Urinary bladder (tissue), 4 donors: Measurements from ENCODE around the gene MEF2C. TPM values are rescaled to one million over a fixed set of nuclear protein-coding genes. Genes with fewer than 3 reads are reported as not detected.

Source experiments
- DNase-seq: peaks from one replicate; pipeline ENCODE4 v3.0.0-alpha.2; 2015; ENCODE audit errors: extremely low spot score
- H3K27ac ChIP-seq: one replicate; pipeline ENCODE4 v1.5.1; 2013; ENCODE audit warnings: low read depth, mild to moderate bottlenecking, moderate library complexity
- H3K36me3 ChIP-seq: one replicate; pipeline ENCODE4 v1.6.1; 2013; ENCODE audit warnings: mild to moderate bottlenecking, moderate library complexity; ENCODE audit not compliant: insufficient read depth
- H3K4me1 ChIP-seq: one replicate; pipeline ENCODE4 v1.6.1; 2013; ENCODE audit warnings: mild to moderate bottlenecking, moderate library complexity; ENCODE audit not compliant: insufficient read depth
- H3K4me3 ChIP-seq: one replicate; pipeline ENCODE4 v1.5.1; 2013; ENCODE audit warnings: low read depth, low read length
- WGBS: extraction: QIAGEN DNeasy Blood & Tissue Kit; methylation state at CpG from one replicate; pipeline ENCODE4 v1.1.7; 2013; 5-methylcytosine and 5-hydroxymethylcytosine counted together
- polyA plus RNA-seq: library from polyadenylated mRNA; stranded (reverse); fragments of 200-250 nt; gene quantifications from one replicate; pipeline ENCODE4 v1.2.3, GENCODE V29; 2013
- total RNA-seq: library from RNA; depleted of rRNA; stranded (reverse); fragments of >200 nt; gene quantifications from one replicate; pipeline ENCODE4 v1.2.3, GENCODE V29; 2014
- donor health status: healthy with polysubstance abuse.
- donor health status: healthy.

Gene MEF2C
- total and polyA plus RNA-seq, 2 donors: 25.2 to 166 TPM

DNA sequence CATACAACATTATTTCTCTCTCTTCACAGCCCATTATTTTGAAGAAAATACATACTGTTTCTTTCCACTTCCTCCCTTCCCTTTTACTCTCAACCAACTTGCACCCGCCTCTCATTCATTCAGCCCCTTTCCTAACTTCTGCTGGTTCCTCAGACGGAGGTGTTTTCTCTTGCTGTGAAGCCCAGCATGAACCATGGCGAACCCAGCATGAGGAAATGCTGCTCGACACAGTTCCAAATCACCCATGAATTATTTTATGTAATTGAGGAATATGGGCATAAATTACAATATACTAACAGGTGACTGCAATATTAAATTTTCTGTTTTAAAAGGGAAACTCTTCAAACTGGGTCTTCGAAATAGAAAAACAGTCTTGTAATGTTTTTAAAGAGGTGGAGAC is 124.8 kb downstream of the MEF2C start:
- Histone ChIP-seq H3K27ac (no peak overlapping the region), H3K36me3 (no peaks in the 10 kb centered on the region), H3K4me1 (no peaks in the 10 kb centered on the region), H3K4me3 (no peak overlapping the region)
- 92% methylated on average over 5 of the region's 5 CpGs for WGBS
- DNase-seq: no peak

DNA sequence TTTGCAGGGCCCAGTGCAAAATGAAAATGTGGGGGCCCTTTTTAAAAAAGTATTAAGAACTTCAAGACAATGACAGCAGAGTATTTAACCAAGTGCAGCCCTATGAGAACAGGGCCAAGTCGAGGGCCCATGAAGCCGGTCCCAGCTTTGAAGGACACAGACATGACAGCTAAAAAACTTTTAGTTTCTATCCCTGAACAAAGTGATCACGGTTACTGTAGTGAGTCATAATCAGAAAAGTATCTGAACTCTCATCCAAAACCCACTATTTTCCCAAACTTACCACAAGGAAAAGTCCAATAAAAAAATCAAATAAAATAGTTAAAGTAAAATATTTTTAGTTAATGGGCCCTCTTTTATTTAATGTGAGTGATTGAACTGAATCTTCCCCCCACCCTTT is 126.0 kb downstream of the MEF2C start:
- no peak for DNase-seq
- Histone ChIP-seq H3K36me3 (no peaks in the 10 kb centered on the region), H3K27ac (no peak overlapping the region), H3K4me1 (no peaks in the 10 kb centered on the region), H3K4me3 (no peak overlapping the region)
- 77% methylated on average over 3 of the region's 3 CpGs for WGBS

DNA sequence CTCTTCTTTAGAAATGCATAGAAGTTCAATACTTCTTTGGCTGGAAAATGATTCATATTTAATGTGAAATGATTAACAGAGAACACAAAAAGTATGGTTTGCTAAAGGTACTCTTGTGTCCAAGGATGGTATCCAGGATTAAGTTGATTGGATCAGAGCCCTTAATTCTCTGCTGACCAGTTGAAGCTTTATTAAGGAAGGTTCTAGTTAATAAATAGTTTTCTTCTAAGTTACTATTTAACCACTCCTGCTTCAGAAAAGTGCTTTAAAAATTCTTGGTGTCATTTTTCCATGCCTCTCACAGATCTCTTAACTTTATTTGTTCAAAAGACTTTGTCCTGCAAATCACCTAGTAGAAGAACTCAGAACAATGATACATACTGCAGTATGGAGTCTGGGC is 134.3 kb downstream of the MEF2C start:
- no peak for DNase-seq
- H3K27ac ChIP-seq: no peak overlapping the region
- no peaks in the 10 kb centered on the region for H3K36me3 ChIP-seq
- H3K4me3 ChIP-seq: no peak overlapping the region
- H3K4me1 ChIP-seq: no peaks in the 10 kb centered on the region

DNA sequence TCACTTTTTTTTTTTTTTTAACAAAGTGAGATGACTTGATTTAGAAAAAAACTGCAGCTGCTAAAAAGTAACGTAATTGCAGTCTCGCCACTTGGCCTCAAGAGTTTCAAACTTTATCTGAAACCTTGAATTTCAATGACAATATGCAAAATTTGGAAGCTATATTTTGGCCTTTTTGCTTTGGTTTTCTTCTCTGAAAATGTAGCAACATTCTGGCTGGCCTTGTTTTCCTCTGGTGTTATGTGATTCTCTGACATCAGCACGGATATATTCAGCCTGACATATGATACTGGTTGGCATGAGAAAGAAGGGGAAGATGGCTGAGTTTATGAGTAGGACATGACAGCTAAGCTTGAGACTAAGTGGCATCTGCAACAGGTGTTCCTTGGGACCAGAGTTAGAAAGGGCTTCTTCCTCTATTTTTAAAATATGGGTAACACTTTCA is 136.5 kb downstream of the MEF2C start:
- WGBS: 91% methylated on average over 3 of the region's 3 CpGs

DNA sequence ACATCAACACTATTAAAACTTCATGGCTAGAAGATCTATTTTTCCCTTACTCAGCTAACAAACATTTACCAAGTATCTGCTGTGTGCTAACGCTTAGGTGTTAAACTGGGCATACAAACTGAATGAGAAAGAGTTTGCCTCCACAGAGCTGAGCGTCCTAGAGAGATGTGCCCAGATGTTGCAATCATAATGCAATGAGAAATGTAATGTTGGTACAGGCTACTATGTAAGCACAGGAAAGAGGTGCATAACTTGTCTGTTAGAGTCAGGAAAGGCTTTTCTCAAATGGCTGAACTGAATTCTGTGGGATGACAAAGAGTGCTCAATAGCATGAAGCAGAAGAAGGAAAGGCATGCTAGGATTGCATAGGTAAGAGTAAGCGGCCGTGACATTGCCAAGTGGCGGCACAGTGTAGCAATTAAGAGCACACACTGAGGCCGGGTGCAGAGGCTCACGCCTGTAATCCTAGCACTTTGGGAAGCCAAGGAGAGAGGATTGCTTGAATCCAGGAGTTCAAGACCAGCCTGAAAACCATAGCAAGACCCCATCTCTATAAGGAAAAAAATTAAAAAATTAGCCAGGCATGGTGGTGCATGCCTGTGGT is 137.8 kb downstream of the MEF2C start:
- WGBS: 87% methylated on average over 7 of the region's 7 CpGs
- Histone ChIP-seq H3K36me3 (no peaks in the 10 kb centered on the region), H3K4me1 (no peaks in the 10 kb centered on the region), H3K4me3 (no peak overlapping the region), H3K27ac (no peak overlapping the region)
- DNase-seq: no peak

More for the DNA sequence above, 136.5 kb downstream of the MEF2C start:
- no peak overlapping the region for H3K27ac ChIP-seq
- no peaks in the 10 kb centered on the region for H3K4me1 ChIP-seq
- DNase-seq: no peak
- no peak overlapping the region for H3K4me3 ChIP-seq
- H3K36me3 ChIP-seq: no peaks in the 10 kb centered on the region

DNA sequence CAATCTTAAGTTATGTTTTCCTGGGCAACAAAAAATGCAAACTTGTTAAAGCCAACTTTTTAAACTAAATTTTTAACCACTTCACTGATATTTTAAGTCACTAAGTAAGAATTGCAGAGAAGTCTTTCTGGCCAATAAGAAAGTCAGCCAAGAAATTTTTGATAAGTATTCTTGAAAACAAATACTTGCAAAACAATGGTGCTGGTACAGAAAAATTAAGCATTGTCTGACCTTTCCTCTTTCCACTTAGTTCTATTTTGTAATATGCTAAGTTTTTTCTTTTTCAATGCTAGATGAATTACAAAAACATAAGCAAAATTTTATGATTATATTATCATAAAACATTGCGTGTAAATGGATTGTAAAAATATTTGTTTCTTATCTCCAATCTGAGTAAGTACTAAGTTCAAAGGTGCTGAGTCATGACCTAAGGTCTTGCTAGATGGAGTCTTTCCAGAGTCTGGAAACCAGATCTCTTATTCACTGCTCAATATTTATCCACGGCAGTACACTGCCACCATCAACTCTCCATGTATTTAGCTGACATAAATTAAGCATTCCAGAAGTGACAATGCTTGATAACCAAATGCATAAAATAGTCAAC is 139.7 kb downstream of the MEF2C start:
- Histone ChIP-seq H3K27ac (no peak overlapping the region), H3K36me3 (no peaks in the 10 kb centered on the region), H3K4me1 (no peaks in the 10 kb centered on the region), H3K4me3 (no peak overlapping the region)
- 26% methylated on average over 2 of the region's 2 CpGs for WGBS
- DNase-seq: no peak

DNA sequence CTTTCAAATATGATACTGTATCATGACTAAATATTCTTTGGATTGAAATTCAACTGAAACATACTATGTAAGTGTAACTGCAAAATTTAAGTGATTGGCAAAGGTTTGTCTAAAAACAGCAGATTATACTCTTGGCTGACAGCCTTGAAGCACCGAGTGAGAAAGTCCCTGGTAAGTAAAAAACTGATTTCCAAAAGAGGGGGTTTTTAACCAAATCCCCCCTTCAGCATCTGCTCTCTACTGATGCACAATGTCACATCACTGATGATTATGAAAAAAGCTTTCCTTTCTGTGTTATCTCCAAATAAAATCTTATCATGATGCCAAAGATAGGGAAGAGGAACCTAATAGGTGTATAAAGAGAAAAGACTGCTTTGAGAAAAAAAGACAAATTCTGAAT is 141.0 kb downstream of the MEF2C start:
- no peak for DNase-seq
- Histone ChIP-seq H3K4me1 (no peaks in the 10 kb centered on the region), H3K4me3 (no peak overlapping the region), H3K36me3 (no peaks in the 10 kb centered on the region), H3K27ac (no peak overlapping the region)
- WGBS: 79% methylated on average over 1 of the region's 1 CpG

DNA sequence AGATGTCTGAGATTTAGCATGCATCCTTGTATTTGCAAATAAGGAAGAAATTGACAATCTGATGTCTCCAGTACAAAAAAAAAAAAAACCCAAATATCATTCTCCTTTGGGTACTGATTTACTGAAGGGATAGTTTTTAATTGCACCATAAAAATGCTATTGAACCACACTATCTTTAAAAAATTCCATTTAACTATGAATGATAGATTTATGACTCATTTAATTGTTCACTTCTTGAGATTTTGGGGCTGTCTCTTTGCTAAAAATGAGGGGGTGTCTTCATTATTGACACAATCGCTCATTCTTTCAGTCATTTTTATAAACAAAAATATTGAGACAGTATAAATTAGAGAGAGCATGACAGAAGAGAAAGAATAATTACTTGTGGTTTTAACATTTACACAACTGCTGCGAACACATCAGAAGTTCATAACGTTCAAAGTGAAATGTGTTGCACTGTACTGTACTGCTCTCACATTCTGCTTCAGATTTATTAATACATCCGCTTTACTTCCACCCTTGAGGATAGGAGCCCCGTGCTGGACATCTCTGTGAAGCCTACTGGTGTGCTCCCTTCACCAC is 142.3 kb downstream of the MEF2C start:
- 84% methylated on average over 5 of the region's 5 CpGs for WGBS
- Histone ChIP-seq H3K4me3 (no peak overlapping the region), H3K27ac (no peak overlapping the region), H3K36me3 (no peaks in the 10 kb centered on the region), H3K4me1 (no peaks in the 10 kb centered on the region)
- no peak for DNase-seq

DNA sequence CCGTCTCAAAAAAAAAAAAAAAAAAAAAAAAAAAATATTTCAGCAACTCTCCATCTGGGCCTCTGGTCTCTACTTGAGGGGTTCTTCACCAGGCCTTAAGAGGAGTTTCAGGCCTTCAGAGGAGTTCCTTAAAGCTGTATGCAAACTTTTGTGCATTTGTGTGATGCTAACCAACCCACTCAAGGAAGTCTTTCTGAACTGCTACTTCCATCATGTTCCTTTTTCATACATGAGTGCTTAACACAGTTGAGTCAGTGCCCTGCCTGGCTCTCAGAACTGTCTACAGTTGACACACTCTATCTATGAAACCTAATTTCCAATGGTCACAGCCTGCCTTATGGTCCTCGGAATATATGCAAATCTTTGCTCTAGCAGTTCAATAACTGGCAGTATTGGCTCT is 146.5 kb downstream of the MEF2C start:
- Histone ChIP-seq H3K4me1 (no peaks in the 10 kb centered on the region), H3K4me3 (no peak overlapping the region), H3K27ac (no peak overlapping the region), H3K36me3 (no peaks in the 10 kb centered on the region)
- WGBS: 99% methylated on average over 1 of the region's 2 CpGs
- no peak for DNase-seq

DNA sequence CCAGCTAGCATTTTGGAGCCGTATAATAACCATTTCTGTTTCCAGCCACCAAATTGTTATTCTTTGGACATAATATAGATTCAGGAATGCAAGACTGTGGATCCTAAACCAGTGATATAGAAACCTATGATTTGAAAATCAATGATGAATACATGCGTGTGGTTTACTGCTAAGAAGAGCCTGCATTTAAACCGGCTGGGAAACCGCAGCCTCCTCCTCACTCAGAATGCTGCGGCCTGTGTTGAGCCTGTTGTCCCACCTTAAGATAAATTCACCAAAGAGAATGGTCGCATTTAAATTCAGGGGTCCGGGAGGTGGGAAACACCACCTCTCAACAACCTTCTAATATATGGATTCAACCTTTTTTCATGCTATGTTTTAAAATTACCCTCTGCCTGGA is 148.0 kb downstream of the MEF2C start:
- H3K27ac ChIP-seq: no peak overlapping the region
- no peaks in the 10 kb centered on the region for H3K36me3 ChIP-seq
- no peak overlapping the region for H3K4me3 ChIP-seq
- no peak for DNase-seq
- WGBS: 82% methylated on average over 7 of the region's 7 CpGs
- H3K4me1 ChIP-seq: no peaks in the 10 kb centered on the region

DNA sequence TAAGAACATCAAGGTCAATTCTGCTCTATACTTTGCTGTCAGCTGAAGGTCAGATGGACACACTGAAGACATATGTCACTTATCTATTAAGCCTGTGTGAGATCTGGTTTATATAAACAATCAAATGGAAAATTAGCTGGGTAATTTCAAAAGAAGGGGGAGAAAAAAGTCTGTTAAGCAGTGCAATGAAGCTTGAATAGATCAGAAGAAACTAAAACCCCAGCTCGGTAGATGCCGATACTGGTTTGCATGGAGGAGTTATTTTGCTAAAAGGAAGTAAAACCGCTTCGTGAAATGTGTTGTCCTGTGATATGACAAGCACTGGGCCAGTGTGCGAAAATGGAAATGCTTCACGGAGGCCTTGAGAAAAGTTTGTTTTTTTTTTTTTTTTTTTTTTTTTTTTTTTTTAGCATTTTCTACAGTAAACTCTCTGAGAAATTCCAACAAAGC is 148.8 kb downstream of the MEF2C start:
- DNase-seq: no peak
- 67% methylated on average over 6 of the region's 6 CpGs for WGBS
- no peak overlapping the region for H3K27ac ChIP-seq
- no peaks in the 10 kb centered on the region for H3K4me1 ChIP-seq
- no peaks in the 10 kb centered on the region for H3K36me3 ChIP-seq
- no peak overlapping the region for H3K4me3 ChIP-seq

DNA sequence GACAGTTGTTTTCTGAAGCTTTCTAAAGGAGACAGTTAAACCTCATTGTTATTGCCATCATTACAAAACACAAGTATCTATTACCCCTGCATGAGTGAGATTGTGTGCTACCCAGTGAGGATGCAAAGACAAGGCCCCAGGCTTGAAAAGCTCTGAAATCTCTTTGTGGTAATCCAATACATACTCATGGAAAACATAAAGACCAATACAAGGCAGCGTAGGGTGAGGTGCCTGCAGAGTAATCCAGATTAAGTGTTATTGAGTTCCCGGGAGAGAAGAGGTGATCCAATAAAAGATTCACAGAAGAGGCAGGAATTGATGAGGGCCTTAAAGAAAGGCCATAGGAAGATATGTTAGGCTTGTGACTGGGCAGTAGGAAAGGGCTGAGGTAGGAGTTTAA is 150.1 kb downstream of the MEF2C start:
- Histone ChIP-seq H3K4me3 (no peak overlapping the region), H3K36me3 (no peaks in the 10 kb centered on the region), H3K27ac (no peak overlapping the region), H3K4me1 (no peaks in the 10 kb centered on the region)
- WGBS: 91% methylated on average over 2 of the region's 2 CpGs
- DNase-seq: no peak

DNA sequence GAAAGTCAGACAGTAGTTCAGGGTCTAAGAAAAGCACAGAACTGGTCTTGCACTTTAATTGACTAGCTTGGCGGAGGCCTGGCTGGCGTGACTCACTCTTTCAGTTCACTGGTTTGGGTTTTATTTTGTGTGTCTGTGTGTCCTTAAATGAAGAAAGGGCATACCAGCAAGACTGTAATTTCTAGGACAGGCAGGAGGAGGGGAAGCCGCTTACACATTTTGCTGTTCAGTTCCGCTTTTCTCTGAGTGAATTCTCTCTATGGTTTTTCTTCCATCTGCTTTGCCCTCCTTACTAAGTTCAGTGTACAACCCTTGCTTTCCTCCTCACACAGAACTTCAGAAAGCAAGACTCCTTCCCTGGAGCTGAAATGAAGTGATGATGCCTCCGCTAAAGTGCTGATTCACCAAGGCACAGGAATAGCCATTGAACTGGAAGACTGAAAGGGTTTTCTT is 150.8 kb downstream of the MEF2C start:
- H3K4me1 ChIP-seq: no peaks in the 10 kb centered on the region
- 84% methylated on average over 5 of the region's 5 CpGs for WGBS
- no peak overlapping the region for H3K27ac ChIP-seq
- H3K36me3 ChIP-seq: no peaks in the 10 kb centered on the region
- H3K4me3 ChIP-seq: no peak overlapping the region
- DNase-seq: no peak

DNA sequence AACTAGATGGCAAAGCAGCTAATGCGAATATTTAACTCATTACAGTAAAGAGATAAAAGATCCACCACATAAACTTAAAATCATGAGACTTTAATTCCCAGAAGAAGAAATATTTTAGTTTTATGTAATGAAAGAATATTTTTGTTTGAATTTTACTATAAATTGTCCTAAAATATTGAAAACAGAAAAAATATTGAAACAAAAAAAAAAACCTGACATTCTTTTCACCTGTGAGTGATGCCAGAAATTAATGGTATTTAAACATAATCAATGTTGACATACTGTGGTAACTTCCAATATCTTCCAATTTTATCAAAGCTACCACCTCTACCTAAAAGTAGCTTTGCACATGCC is 153.2 kb downstream of the MEF2C start:
- DNase-seq: no peak
- Histone ChIP-seq H3K27ac (no peak overlapping the region), H3K36me3 (no peaks in the 10 kb centered on the region), H3K4me3 (no peak overlapping the region), H3K4me1 (no peaks in the 10 kb centered on the region)
- WGBS: 22% methylated on average over 1 of the region's 1 CpG
